HG03460 (cell line): ENCODE measurements around the gene LETM1.

Source experiments
- ATAC-seq: cut with Tn5 transposase; IDR thresholded peaks from one replicate; pipeline ENCODE4 v1.9.1; 2021; ENCODE audit not compliant: unreplicated experiment

The LETM1 gene

GRCh38 chr4:1808851-1809753, 46.9 kb downstream of the LETM1 start:
- no peak for ATAC-seq

DNA sequence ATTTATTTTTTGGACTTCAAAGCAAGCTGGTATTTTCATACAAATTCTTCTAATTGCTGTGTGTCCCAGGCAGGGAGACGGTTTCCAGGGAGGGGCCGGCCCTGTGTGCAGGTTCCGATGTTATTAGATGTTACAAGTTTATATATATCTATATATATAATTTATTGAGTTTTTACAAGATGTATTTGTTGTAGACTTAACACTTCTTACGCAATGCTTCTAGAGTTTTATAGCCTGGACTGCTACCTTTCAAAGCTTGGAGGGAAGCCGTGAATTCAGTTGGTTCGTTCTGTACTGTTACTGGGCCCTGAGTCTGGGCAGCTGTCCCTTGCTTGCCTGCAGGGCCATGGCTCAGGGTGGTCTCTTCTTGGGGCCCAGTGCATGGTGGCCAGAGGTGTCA, 47.6 kb downstream of the LETM1 start:
- no peak for ATAC-seq

- ATAC-seq, result no peak
Measured at GRCh38 chr4:1807332-1807777, 48.6 kb downstream of the LETM1 start.

GRCh38 chr4:1806596-1807331, 49.2 kb downstream of the LETM1 start:
- ATAC-seq, result no peak

DNA sequence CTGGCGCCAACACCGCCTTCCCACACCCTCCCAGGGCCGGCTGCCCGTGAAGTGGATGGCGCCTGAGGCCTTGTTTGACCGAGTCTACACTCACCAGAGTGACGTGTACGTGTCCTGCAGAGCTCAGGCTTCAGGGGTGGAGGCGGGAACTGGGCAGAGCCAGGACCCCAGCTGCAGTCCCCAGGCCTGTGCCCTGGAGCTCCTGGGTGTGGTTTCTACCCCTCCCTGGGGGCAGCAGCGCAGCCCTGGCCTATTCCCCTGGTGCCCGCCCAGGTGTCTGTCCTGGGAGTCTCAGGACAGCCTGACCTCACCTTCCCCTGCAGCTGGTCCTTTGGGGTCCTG, 49.8 kb downstream of the LETM1 start:
- no peak for ATAC-seq

- no peak for ATAC-seq
Measured at GRCh38 chr4:1805493-1806222, 50.3 kb downstream of the LETM1 start.

- no peak for ATAC-seq
Measured at GRCh38 chr4:1804638-1805492, 51.1 kb downstream of the LETM1 start.

DNA sequence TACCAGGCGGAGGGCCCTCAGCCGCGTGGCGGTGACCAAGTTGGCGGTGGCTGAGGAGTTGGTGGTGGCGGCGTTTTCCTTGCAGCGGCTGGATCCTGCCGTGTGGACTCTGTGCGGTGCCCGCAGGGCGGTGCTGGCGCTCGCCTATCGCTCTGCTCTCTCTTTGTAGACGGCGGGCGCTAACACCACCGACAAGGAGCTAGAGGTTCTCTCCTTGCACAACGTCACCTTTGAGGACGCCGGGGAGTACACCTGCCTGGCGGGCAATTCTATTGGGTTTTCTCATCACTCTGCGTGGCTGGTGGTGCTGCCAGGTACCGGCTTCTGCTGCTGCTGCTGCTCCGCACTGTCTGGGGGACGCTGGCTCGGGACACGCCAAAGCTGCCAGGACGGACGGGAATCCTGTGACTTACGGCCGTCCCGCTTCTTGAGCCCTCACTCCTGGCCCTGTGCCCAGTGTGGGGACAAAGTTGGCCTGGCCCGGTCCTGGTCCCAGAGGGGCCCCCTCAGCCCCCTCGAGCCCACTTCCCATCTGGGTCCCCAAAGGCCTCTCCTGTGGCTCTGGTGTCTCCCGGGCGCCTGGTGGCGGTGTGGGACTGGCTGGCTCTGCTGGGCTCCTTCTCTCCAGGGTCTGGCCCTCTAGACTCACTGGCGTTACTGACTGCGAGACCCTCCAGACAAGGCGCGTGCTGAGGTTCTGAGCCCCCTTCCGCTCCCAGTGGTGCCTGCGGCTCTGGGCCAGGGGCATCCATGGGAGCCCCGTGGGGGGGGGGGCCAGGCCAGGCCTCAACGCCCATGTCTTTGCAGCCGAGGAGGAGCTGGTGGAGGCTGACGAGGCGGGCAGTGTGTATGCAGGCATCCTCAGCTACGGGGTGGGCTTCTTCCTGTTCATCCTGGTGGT, 52.2 kb downstream of the LETM1 start:
- no peak for ATAC-seq

- no peak for ATAC-seq
Measured at GRCh38 chr4:1802720-1803522, 53.0 kb downstream of the LETM1 start.

- no peak for ATAC-seq
Measured at GRCh38 chr4:1802151-1802715, 53.7 kb downstream of the LETM1 start.

DNA sequence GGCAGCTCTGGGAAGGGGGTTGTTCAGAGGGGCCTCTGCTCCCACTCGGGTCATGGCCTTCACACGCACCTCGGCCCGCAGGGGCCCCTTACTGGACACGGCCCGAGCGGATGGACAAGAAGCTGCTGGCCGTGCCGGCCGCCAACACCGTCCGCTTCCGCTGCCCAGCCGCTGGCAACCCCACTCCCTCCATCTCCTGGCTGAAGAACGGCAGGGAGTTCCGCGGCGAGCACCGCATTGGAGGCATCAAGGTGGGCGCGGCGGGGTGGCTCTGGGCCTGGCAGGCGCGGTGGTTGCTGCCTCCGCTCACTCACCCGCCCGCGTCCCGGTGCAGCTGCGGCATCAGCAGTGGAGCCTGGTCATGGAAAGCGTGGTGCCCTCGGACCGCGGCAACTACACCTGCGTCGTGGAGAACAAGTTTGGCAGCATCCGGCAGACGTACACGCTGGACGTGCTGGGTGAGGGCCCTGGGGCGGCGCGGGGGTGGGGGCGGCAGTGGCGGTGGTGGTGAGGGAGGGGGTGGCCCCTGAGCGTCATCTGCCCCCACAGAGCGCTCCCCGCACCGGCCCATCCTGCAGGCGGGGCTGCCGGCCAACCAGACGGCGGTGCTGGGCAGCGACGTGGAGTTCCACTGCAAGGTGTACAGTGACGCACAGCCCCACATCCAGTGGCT, 54.5 kb downstream of the LETM1 start:
- no peak for ATAC-seq

- no peak for ATAC-seq
Measured at GRCh38 chr4:1800805-1801204, 55.2 kb downstream of the LETM1 start.

- ATAC-seq, result no peak
Measured at GRCh38 chr4:1799387-1800375, 56.3 kb downstream of the LETM1 start.

DNA sequence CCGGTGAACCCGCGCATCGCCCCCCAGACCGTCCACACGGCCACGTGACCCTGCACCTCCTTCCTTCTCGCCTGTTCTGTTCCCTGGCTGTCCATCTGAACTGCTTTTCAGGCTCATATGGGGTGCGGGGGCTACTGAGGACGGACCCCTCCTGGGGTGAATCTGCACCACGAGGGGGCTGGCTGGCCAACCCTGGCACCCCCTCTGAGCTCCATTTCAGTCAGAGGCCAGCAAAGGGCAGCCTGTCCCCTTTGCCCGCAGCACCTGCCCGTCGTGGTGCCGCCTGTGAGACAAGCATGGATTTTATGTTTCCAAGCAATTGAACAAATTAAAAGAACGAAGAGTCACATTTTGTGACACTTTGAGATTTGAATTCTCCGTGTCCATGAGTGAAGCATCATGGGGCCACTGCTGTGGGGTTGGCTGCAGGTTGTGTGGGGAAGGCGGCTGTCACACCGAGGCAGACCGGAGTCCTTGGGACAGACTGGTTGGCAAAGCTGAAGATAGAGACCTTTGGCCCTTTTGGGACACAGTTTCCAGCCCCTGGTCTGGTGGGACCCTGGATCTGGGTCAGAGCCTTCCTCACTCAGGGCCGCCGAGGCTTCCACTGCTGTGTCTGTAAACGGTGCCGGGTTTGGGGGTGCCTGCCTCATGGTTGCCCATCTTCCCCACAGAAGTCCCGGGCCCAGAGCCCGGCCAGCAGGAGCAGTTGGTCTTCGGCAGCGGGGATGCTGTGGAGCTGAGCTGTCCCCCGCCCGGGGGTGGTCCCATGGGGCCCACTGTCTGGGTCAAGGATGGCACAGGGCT, 57.2 kb downstream of the LETM1 start:
- no peak for ATAC-seq

DNA sequence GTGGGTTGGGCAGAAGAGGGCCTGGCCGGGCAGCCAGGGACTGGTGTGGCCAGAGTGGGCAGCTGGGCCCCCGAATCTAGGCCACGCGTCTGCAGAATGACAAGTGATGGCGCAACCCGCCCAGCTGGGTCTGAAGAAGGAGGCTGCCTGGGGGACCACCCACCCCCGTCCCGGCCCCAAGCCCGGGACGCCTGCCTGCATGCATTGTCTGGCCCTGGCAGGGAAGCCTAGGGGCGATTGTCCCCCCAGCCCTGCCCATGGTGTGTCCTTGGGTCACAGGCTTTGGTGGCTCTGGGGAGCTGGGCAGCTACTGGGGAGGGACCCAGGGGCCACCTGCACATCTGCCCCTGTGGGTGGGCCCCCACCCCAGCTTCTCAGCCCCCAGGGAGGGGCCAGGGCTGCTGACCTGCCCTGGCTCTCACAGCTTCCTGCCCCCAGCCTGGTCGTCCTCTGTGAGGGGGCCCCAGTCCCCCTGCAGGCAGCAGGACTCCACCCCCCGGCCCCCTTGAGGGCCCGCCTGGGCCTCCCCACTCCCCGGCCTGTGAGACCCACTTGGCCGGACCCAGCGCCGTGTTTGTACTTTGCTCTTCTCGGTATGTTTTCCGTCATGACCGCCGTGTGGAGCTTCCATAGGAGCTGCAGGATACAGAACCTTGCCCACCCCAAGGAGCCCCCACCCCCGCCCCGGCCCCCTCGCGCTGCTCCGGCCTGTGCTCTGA, 57.9 kb downstream of the LETM1 start:
- no peak for ATAC-seq
